ENCODE data around the gene CASP7.

DNA sequence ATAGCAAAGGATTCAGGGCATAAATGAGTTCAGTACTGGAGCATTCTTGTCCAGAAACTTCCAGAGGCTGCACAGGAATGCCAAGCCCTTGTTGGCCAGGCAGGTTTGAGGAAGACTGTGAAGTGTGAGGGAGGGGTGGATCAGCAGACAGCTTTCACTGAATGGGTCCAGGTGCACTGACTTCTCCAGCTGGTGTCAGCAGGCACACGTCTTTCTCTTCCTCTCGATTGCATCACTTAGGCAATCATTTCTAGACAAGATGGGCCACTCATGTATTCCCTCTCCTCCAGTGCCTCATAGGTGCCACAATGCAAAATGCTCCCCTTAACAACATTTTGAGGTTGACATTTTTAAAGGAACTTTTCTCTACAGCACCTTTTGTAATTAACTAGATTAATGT, 56.2 kb downstream of the CASP7 start:
- no peak for TF ChIP-seq RAD21 (IDR thresholded peaks at IDR 0.05; ENCODE audit: low read depth)
- TF ChIP-seq TAF1 (IDR thresholded peaks at IDR 0.05; ENCODE audit: low read depth), result no peak
- TF ChIP-seq CREB1 (IDR thresholded peaks at IDR 0.05; ENCODE audit: low read depth), result no peak
- TF ChIP-seq, protein P1, sequence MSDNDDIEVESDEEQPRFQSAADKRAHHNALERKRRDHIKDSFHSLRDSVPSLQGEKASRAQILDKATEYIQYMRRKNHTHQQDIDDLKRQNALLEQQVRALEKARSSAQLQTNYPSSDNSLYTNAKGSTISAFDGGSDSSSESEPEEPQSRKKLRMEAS (IDR thresholded peaks at IDR 0.05), result no peak
